ENCODE data around the gene EME2.

GRCh38 chr16:1759511-1759910, 13.1 kb upstream of the EME2 start:
- TF ChIP-seq SUZ12 (IDR thresholded peaks at IDR 0.05; ENCODE audit: extremely low read depth, insufficient read depth, insufficient read length) (no peak), ZNF274 (IDR thresholded peaks at IDR 0.05; ENCODE audit: low read depth, low read length) (no peak)
